ENCODE data around the gene CRADD.
"Not testable (repeated sequence)": the region's sequence is repeated elsewhere in the genome, so short reads cannot be mapped to it uniquely, and the experiment has no call there.

CRADD gene

DNA sequence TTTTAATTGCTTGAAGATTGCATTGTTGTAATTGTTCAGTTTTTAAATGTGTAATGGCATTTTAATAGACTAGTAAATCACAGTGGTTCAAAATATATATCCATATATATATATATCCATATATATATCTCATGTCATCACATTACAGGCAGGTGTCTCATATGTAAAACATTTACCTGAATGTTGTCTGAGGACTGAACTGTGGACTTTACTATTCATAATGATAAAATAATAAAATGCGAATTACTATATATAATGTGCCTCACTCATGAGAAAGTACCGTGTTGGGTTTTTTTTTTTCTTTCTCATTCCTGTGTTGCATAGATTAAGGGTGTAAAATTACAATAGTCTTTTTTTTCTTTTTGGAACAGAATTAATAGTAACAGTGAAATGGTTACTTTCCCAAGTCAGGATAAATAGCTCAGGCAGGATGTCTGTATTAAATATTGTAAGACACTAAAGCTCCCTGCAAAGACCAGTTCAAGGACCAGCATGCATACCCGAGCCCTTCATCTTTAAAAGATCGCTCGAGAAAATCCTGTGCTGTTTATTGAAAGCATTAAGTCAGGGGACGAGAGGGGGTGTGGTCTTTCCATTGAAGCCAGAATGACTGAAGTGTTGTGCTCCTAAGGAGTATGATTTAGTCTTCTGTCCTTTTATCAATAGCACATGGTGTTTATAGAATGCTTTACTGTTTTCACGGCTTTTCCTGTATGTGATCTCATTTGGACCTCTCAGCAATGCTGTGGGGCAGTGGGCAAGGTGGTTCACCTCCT lies 173.5 kb downstream of the CRADD start:
- no peak for DNase-seq

DNA sequence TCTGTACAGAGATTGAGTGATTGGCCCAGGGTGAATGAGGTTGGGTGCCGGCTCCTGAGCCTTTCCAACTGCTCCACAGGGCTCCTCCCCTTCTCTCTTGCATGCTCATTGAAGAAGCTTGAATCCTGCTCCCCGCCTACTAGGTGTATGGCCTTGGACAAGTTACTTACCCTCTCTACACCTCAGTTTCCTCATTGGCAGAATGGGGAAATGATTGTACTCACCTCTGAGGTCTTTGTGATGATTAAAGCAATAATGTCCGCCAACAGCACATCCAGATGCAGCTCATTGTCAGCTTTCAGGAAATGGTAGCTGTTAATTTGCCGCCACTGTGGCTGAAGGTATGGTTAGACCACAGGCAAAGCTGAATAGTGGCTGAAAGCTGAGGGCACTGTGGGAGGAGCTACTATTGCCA lies 174.1 kb downstream of the CRADD start:
- peak; percentile 13 for DNase-seq

DNA sequence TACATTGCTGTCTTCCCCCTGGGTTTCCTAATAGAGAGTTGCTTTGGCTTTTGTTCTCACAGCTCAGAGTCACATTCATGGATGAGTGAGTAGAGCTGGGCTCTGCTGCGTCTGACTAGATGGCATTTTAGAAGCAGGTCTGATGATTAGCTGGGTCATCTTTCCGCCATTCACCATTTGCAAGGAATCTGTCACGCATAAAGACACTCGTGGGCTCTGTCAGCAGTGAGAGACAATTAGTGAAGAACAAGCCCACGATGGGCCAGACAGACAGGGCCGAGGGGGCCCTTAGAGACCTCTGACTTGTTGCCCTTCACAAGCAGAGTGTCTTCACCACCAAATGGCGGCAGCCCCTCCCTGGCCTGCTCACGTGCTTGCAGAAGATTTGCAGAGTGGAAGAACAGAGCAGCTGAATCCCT lies 175.0 kb downstream of the CRADD start:
- DNase-seq, result no peak

DNA sequence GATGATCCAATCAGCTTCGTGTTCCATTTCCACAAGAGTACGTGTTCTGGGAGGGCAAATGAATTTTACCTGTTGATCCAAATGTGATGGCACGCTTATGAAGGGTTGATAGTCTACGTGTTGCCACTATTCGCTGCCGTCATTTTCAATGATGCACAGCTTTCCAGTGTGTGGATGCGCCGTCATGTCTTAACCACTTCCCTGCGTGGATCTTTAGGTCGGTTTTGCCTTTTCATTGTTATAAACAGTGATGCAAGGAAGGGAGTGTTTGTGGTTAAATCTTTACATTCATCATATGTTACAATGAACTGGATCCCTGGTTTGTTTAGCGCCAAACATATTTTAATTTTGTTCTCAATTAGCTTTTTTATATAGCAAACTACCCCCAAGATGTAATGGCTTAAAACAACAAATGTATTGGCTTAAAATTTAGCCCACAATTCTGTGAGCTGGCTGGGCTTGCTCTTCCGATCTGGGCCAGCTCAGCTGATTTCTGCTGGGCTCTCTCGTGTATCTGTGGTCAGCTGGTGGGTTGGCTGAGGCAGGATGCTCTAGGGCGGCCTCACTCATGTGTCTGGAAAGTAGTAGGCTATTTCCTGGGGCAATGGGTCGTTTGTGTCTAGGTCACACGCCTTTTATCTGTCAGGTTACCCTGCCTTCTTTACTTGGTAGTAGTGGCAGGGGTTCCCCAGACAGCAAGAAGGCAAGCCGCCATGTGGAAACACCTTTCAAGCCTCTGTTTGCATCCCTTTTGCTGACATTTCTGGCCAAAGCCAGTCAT lies 176.7 kb downstream of the CRADD start:
- no peak for DNase-seq

DNA sequence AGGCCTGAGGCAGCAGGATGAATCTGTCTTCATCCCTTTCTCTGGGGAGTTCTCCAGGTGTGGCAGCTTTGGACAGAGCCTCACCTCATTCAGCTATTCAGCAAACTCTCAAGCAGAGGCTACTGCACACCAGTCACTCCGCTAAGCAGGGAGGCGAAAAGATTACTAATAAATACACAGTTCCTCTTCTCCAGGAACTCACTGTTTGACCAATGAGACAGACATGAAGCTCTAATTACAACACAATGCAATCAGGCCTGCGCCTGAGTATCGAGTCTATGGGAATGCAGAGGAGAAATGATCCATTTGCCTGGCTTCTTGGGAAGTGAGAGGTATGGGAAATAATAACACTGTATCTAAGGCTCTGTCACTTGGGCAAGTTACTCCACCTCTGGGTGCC lies 178.1 kb downstream of the CRADD start:
- no peak for DNase-seq

DNA sequence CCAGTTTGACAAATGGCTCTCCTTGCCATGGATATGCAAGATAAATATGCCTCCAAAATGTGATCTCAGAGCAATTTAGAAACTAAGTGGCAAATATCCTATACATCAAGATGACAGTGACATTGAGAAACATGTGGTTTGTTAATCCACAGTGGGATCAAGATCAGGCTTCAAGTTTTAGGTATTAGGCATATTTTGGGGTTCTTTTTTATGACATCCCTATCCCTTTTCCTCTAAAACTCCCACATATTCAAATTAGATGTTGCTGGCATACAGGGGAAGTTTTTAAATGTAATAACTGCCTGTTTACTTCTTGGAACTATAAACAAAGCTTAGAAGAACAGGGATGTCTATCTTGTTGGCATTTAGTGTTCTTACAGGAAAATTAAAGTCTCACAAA lies 179.4 kb downstream of the CRADD start:
- no peak for DNase-seq

DNA sequence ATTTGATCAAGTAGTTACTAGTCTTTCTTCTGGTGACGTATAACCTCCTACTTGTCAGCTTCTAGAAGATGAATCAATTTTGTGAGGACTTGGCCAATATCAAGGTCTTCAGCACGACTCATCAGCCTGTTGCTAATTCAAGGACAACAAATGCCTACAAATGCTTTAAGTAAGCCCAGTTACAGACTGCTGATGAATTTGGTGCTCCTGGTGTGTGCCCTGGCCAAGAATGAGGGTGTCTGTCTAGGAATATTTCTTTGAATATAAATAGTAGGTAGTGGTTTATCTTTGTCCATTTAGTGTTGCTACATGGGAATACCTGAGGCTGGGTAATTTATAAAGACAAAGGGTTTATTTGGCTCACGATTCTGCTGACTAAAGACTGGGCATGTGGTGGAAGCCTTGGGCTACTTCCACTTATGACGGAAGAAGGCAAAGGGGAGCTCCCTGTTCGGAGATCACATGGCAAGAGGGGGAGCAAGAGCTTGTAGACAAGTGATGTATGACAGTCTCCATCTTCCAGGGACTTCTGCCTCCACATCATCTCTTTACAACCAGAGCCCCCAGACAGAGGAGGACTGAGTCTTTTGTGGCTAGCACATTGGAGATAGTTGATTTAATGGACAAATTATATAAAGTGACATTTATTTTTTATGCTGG lies 180.2 kb downstream of the CRADD start:
- no peak for DNase-seq

DNA sequence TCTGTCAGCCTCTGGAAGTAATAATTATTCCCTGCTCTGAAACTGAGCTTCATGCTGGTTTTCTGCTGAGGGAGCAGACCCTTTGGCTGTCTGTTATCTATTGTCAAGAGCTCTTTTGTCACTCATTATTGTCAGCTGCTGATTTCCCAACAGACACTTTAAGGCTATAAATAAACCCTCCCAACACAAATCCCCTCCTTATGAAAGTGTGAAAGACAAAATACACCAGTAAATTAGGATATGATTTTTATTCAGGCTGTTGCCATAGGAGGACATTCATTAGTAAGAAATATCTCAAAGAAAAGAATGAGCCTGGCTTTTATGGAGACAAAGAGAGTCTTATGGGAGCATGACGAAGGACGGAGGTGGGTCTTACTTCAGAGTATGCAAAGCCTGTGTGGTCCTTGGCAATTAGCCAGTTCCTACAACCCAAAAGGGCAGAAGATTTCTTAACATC lies 180.8 kb downstream of the CRADD start:
- no peak for DNase-seq

DNA sequence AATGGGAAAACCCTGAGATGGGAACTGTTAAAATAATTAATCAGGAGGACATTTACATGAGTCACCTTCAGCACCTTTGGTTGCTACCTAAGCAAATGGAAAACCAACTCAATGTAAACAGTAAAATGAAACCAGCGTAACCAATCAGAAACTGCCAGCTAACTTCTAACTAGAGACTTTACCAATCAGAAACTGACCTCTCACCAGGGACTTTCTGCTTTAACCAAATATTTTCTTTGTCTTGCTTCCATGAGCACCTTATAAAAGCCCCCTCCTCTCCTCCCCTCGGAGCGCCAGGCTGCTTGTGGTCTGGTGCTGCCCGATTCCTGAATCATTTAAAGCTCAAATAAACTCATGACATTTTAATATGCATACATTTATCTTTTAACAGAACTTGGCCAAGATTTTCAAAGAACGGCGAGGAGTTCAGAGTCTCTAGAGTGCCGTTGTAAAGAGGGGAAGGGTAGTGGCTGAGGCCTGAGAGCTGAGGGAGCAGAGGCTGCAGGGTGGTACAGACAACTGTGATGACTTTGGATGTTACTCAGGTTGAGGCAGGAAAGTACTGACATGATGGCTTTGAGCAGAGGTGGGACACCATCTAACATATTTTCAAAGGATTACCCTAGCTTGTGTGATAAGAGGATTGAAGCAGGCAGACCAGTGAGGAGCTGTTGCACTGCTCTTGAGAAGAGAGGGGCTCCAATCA lies 183.6 kb downstream of the CRADD start:
- no peak for DNase-seq

DNA sequence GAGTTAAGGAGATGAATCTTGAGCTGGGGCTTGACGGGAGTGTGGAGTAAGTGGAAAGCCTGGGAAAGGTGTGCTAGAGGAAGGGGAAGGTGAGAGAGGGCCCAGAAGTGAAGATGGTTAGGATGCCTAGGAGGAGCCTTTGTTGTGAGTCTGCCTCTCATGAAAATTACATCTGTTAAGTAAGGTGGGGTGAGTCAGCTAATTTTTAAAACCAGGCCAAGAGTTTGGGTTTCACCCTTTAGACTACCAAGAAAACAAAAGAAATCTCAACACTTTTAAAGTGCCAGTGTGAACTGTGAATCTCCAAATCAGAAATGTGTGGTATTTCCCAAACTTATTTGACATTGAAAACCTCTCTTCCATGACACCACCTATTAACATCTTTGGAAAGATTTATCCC lies 185.2 kb downstream of the CRADD start:
- DNase-seq, result no peak

DNA sequence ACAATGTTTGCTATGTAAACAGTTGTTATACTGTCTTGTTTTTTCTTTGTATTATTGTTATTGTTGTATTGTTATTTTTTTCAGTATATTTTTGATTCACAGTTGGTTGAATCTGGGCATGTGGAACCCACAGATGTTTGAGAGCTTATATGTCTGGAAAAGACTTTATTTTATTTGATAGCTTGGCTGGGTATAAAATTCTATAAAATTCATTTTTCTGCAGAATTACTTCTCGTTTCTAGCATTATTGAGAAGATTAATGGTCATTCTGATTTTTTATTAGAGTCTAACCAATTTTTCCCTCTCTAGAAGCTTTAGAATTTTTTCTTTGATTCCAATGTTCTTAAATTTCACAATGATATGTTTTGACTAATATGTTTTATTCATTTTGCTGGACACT lies 188.6 kb downstream of the CRADD start:
- no peak for DNase-seq

DNA sequence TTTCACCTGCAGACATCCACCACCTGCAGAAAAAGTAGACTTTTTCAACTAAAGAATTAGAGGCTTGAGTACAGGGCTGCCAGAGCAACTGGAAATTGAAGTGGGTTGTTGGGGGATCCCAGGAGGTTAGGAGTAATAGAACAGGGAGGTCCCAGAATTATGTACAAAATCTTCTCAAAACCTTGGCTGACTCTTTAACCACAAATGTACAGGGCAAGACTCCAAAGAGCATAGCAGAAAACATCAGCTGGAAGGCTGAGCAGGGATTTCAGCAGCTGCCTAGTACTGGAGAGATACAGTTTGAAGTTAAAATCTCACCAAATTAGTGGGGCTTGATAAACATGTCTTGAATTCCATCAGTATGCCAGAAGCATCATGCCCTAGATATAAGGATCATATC lies 191.6 kb downstream of the CRADD start:
- no peak for DNase-seq

DNA sequence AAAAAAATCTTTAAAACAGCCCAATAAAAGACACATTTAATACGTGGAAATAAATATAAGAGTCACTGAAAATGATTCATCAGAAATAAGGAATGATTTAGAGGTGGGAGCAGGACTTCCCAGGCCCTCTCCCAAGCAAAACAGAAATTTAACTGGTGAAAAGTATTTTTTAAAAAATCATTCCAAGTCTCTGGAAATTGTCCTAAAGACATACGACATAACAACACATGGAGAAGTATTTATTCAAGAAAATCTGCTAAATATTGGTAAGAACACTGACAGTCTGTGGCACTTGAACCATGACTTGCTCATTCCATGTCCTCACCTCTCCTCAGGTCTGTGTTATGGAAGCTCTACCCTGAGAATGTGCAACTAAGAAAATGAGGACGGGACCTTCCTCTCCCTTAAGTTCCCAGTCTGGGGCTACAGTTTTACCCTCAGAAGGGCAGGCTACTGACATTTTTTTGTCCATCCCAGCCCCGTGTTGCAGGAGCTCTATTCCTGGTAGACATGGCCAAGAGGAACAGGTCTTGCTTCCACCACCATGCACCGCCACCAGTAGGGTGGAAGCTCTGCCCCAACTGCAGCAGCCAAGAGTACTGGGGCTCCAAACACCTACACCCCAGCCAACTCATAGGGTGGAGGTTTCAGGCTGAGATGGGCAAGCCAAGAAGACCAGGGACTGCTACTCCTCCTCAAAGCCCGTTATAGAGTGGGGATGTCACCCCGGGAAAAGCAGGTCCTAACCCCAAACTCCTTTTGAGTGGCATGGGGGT lies 193.0 kb downstream of the CRADD start:
- no peak for DNase-seq

DNA sequence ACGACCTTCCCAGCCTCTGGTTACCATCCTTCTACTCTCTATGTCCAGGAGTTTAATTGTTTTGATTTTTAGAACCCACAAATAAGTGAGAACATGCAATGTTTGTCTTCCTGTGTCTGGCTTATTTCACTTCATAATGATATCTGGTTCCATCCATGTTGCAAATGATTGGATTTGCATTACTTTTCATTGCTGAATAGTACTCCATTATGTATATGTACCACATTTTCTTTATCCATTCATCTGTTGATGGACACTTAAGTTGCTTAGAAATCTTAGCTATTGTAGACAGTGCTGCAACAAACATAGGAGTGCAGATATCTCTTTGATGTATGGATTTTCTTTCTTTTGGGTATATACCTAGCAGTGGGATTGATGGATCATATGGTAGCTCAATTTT lies 194.4 kb downstream of the CRADD start:
- not testable (repeated sequence) for DNase-seq

DNA sequence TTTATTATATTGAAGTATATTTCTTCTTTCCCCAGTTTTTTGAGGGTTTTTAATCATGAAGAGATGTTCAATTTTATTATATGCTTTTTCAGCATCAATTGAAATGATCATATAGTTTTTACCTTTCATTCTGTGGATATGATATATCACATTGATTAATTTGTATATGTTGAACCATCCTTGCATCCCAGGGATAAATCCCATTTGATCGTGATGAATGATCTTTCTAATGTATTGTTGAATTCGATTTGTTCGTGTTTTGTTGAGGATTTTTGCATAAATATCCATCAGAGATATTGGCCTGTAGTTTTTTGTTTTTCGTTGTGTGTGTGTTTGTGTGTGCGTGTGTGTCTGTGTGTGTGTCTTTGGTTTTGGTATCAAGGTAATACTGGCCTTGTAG lies 196.4 kb downstream of the CRADD start:
- no peak for DNase-seq

DNA sequence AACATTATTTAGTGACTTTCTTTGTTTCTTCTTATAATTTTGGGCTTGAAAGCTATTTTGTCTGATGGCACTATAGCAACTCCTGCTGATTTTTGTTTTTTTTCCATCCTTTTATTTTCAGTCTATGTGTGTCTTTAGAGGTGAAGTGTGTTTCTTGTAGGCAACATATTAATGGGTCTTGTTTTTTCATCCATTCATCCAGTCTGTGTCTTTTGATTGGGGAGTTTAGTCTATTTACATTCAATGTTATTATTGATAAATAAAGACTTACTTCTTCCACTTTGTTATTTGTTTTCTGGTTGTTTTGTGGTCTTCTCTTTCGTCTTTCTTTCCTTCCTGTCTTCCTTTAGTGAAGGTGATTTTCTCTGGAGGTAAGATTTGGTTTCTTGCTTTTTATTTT lies 198.0 kb downstream of the CRADD start:
- no peak for DNase-seq

DNA sequence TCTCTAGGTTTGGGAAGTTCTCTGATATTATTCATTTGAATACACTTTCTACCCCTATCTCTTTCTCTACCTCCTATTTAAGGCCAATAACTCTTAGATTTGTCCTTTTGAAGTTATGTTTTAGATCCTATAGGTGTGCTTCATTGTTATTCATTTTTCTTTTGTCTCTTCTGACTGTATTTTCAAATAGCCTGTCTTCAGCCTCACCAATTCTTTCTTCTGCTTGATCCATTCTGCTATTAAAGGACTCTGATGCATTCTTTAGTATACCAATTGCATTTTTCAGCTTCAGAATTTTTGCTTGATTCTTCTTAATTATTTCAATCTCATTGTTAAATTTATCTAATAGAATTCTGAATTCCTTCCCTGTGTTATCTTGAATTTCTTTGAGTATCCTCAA lies 199.2 kb downstream of the CRADD start:
- DNase-seq, result no peak

DNA sequence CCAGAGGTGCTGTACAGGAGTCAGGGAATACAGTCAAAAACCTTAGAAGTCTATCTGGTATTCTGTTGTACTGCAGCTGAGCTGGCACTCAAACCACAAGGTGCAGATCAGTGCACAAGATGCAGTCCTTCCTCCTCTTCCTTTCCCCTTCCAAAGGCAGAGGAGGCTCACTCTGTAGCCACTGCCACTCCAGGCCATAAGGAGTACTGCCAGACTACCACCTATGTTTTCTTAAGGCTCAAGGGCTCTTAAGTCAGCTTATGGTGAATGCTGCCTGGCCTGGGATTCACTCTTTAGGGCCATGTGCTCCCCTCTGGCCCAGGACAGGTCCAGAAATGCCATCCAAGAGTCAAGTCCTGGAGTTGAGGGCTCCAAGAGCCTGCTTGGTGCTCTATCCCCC lies 200.3 kb downstream of the CRADD start:
- DNase-seq, result peak; percentile 10

DNA sequence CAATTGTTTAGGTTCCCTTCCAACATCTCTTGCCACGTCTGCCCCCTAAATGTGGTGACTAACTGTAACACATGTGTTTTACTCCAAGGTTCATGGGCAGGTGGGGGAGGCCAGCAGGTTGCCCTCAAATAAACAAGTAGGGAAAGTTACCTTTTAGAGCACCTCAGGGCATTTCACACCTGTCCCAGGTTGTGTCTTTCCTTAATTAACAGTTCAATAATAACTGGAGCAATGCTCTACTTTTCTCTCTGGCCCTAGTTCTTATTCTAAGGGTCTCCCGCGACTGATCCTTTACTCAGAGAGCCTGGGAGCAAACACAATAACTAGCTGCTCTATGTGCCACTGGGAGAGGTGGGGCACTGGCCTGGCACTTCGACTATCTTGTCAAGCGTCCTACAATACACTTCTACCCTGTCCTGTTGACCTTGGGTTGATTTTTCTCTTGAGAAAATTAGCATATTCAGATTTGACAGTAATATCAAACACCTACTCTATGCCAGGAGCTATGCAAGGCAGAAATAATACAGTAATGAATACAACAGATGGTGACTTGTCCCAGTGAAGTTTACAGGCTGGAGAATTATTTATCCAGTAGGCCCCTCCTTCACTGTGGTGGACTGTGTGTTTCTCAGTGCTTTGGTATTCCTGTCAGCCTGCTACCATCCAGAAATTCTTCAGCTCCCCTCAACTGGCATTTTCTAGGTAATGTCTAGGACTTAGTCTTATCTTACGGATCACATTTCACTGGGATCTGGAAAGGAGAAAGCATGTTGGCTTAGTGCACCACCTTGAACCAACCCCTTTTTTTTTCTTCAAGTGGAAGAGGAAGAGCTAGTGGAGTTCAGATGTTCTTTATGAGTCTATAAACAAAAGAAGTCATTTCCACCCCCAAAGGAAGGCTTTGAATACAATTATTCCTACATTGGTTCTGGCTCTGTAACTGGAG lies 202.6 kb downstream of the CRADD start:
- DNase-seq, result no peak

DNA sequence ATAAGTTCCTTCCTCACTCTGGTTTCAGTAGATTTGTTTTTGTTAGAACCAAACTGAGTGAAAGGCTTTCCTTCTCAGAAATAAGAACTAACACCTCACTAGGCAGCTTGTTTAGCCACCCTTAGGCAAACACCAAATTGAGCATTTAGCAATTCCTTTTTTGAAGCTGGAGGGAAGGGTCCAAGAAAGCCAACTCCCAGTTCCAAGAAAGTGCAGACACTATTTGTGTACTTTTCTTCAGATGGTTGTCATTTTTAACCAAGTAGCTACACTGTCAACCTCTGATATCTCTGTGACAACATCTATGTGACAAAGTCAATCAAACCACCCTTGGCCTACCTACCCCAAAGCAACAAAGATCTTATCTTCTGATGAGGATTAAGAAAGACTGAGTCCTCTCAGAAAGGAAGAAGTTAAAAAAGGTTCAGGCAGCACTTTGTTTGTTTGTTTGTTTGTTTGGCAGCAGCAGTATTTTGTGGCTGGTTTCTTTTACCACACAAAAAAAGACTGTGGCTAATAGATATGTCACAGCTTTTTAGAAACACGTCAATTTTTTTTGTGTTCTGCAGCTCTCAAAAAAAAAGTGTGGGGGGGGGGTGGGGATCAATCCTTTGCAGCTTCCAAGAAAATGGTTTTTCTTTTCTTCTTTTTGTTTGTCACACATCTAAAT lies 203.8 kb downstream of the CRADD start:
- peak; percentile 60 for DNase-seq

DNA sequence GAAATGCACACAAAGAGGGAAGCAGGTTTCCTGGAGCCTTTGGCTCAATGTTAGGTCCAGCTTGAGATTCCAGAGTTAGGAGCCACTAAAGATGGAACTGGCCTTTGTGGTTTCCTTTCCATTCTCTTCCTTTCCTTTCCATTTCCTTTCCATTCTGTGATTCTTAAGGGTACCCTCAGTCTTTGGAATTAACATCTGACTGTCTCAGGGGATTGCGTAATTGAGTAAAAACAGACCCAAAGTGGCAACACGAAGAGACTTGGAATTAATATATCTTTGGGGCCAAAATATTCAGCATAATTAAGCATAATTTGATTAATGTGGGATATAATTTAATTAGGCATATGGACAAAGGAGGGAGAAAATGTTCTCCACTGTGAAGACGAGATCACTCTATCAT lies 205.6 kb downstream of the CRADD start:
- DNase-seq, result no peak
